Activated CD8-positive, alpha-beta memory T cell treated with anti-CD3 and anti-CD28 coated beads for 4 hours (primary cell): Measurements from ENCODE around the gene PPP2R5C.
"Not testable (repeated sequence)": the region's sequence is repeated elsewhere in the genome, so short reads cannot be mapped to it uniquely, and the experiment has no call there.

Experiments used
- DNase-seq, 2 donors: peaks; one replicate each; pipeline ENCODE4 v3.0.0-alpha.2; 2020; ENCODE audit warnings: low read depth in 2 of 2

The PPP2R5C gene

DNA sequence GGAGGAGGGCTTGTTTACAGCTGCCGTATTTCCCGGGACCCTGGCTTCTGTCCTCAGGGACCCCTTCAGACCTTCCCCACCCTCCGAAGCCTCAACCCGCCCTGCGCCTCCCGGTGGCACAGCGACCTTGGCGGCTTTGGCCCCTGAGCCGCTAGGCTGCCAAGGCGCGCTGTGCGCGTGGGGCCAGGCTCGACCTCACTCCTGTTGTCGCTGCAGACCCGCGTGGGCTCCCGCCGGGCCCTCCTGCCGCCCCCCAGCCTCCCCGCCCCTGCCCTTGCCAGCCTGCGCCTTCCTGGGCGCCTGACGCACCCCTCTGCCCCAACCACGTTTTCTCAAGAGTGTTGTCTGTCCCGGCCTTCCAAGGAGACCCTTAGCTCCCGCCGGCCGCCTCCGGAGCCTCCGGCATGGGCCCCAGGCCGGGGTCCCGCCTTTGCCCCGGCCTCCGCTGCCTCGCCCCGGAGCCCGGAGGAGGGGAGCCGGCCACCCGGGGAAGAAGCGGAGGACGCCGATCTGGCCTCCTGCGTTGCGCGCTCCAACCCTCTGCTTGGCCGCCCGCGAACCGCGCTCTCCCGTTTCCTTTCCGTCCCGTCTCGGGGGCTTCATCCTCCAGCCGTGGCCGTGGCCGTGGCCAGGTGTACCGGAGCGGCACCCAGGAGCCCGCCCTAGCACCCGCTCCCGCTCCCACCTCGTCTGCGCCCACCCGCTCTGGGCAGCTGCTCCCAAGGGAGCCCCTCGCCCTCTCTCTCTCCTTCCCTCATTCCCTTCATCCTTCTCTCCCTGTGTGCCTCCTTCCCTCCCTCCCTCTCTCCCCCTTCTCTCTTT is 19.9 kb downstream of the PPP2R5C start:
- DNase-seq: no peak

DNA sequence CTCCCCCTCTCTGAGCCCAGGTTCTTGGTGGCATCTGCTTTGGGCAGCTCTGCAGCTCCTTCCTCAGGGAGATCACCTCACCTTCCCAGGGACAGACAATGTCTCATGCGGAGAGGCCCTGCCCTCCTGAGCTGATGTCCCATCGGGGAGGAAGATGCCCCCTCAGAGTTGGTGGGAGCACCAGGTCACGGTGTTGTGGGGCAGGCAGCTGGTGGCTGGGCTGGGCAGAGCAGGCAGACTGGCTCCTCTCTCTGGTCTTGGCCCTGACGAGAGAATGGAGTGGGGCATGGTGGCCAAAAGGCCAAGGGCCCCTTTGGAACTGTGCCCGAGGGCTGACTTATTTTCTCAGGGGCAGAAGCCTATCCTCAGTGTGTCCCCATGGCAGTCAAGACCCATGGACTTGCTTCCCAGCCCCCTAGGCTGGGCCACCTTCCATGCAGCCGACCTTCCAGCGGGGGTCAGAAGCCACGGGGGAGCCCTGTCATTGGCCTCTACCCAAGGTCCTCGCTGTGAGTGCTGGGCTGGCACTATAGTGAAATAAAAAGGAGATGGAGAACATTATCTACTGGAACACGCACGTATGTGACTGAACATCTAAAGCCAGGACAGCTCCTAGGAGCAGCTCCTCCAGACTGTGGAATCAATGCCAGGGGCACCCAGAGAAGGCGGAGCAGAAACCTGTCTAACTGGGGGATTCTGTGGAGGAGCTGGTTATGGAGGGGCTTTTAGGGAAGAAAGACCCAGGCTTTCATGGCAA is 21.9 kb downstream of the PPP2R5C start:
- DNase-seq: no peak

DNA sequence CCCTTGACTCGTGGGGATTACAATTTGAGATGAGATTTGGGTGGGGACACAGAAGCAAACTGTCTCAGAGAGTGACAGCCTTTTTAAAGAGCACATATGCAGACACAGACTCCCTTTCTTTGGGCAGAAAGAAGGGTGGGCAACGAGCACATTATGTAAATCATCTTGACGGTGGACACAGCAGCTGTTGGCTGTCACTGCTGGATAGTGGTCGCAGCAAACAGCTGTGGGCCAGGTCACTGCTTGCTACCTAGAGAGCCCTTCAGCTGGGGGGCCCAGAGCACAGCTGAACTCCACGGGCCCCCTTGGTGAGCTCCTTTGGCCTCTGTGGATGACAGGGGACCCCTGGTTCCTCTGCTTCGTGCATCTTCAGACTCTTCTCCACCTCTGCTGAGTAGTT is 23.1 kb downstream of the PPP2R5C start:
- DNase-seq: no peak

DNA sequence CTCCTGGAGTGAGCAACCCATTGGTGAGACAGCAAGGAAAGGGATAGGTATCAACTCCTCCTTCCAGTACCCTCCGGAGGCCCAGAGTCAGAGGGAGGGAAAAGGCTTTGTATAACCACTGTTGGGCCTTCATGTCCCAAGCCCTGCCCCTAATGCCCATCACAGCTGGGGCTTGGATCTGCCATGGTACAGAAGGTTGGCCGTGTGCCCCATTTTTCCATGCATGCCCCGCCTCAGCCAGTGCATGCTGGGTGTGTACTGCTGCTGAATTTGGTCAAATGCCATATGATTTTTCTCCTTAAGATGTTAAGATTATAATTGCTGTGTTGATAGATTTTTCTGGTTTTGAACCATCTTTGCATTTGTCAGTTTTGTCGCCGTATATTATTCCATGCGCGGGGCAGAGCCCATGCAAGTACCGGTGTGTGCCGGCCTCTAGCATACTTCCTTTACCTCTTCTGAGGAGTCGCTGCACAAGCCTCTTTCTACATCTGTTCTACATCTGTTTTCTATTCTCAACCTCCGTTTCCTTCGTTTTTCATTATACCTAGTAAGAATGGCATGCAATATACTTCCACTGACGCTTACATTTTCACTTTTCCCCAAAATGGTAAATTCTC is 26.6 kb downstream of the PPP2R5C start:
- no peak for DNase-seq

DNA sequence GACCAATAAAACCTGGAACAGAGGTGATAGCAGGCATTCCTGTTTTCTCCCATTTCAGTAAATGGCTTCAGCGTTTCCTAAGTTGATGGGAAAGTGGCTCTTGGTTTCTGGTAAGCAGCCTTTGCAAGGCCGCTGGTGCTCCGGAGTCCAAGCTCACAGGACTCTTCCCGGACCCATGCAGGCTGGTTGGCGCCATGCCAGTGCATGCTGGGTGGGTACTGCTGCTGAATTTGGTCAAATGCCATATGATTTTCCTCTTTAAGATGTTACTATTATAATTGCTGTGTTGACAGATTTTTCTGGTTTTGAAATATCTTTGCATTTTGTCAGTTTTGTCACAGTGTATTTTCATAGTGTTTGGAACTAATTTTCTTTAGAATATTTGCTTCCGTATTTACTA is 27.7 kb downstream of the PPP2R5C start:
- no peak for DNase-seq

GRCh38 chr14:101790232-101790631 is 28.7 kb downstream of the PPP2R5C start:
- DNase-seq: no peak

DNA sequence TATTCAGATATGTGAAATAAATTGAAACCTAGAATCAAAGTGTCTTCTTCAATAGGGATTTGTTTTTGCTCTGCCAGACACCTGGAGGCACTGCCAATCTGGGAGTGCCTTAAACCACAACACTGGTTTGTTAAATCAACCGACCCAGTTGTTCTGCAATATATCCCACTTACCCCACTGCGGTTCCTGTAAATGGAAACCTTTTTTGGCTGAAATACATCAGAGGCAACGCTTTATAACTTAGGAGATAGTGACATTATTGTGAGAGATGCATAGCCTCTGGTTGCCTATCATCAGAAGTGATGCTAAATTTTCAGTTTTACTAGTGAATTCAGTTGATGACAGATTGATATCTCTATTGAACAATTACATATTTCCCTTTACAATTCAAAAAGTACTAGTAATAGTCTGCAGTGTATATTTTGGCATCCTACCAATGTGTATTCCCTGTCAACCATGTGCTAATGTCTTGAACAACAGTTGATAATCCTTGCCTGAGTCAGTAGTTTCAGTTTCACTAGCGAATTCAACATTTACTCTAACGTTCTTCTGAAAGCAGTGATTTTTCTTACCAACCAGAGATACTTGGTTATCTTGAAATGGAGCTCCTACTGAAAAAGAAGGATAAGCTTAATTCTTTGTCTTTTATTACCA is 30.5 kb downstream of the PPP2R5C start:
- no peak for DNase-seq

DNA sequence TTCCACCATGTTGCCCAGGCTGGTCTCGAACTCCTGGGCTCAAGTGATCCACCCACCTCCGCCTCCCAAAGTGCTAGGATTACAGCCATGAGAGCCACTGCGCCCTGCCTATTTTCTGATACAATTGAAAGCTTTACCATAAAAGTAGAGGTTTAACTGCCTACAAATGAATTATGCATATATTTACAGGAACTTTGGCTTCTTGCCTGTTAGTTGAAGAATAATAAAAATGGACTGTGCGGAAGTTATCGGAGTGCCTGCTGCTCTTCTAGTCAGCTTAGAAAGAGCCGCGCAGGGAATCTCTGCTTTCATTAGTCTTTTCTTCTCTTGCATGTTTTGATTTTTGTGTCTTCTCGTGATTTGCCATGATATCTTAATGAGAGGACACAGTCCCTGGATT is 34.5 kb downstream of the PPP2R5C start:
- DNase-seq: no peak

- DNase-seq: no peak
Observed at GRCh38 chr14:101796479-101796878, 35.0 kb downstream of the PPP2R5C start.

DNA sequence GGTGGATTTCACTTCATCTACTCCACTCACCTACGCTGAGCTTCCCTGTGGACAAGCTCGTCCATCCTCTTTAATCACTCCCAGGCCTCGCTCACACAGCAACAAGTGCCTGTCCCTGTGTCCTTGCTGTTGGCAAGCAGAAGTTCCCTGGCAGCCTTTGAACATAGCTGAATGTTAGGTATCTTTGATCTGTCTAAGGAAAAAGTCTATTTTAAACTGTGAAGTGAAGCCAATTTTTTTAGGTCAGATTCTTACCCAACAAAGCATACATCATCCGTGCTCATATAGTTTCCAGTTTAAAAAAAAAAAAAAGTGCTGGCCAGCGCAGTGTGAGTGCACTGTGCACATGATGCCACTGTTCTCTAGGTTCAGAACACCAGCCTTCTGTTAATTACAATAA is 36.3 kb downstream of the PPP2R5C start:
- no peak for DNase-seq

DNA sequence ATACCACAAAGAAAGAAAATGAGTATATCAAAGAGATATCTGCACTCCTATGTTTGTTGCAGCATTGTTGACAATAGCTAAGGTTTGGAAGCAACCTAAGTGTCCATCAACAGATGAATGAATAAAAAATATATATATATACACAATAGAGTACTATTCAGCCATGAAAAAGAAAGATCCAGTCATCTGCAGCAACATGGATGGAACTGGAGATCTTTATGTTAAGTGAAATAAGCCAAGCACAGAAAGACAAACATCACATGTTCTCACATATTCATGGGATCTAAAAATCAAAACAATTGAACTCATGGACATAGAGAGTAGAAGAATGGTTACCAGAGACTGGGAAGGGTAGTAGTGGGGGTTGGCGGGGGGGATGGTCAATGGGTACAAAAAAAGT is 42.9 kb downstream of the PPP2R5C start:
- not testable (repeated sequence) for DNase-seq

DNA sequence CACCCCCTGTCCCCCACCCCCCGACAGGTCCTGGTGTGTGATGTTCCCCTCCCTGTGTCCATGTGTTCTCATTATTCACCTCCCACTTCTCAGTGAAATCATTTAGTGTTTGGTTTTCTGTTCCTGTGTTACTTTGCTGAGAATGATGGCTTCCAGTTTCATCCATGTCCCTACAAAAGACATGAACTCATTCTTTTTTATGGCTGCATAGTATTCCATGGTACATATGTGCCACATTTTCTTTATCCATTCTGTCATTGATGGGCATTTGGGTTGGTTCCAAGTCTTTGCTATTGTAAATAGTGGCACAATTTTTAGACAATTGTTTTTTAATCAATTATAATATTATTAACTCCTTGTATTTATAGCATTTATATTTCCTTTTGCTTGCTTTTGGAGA is 44.7 kb downstream of the PPP2R5C start:
- DNase-seq: not testable (repeated sequence)

DNA sequence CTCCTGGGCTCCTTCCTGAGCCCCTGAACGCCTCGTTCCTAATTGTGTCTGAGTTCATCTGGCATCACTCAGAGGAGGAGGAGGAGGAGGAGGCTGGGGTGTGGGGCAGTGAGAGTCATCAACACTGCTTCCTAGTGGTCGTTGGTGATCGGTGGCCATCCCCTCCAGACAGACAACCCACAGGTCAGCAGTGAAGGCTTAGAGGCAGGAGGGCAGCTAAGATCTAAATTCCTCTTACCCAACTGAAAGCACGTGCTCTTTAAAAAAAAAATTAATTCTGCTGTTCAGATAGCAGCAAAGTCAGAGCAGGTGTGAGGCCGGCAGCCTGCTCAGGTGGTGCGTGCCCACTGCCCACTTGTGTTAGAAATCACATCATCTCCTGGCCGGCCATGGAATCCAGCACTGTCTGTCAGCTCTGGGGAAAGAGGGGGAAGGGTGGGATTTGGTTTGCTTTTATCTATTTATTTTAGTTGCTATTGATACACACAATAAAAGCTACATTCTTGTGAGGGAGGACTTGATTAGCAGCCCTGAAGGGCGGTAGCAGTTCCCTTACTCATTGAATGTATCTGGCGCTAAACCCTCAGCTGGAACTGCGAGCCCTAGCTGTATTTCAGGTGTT is 46.6 kb downstream of the PPP2R5C start:
- no peak for DNase-seq

DNA sequence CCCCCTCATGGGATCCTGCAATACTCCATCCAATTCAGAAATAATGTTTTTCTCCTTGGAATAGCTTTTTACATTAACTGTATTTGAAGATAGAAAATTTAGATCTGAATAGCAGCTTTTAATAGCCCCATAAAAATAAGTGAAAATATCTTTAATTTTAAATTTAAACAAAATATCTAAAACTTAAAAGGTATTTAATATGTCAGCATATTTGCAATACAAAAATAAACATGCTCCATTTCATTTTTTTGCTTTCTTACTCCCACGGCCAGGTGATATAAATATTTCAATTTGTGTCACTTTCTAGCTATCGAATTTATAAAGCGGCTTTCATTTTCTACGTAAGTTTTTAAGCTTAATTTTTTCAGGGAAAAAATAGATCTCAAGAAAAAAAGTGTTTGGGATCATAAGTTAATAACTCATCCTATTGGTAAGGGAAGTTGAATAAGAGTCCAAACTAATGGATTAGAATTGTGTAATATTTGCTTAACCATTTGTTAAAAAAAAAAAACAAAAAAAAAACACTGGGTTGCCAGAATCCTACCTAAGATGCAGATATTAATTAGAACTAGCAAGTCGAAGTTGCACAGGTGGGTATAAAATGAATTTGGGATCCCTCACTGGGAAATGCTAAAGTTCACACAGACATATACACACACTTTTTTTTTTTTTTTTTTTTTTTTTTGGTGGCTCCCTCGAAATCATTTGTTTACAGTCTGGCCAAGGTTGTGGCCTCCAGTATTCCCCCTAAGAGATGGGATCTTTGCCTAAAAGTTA is 47.6 kb downstream of the PPP2R5C start:
- no peak for DNase-seq

DNA sequence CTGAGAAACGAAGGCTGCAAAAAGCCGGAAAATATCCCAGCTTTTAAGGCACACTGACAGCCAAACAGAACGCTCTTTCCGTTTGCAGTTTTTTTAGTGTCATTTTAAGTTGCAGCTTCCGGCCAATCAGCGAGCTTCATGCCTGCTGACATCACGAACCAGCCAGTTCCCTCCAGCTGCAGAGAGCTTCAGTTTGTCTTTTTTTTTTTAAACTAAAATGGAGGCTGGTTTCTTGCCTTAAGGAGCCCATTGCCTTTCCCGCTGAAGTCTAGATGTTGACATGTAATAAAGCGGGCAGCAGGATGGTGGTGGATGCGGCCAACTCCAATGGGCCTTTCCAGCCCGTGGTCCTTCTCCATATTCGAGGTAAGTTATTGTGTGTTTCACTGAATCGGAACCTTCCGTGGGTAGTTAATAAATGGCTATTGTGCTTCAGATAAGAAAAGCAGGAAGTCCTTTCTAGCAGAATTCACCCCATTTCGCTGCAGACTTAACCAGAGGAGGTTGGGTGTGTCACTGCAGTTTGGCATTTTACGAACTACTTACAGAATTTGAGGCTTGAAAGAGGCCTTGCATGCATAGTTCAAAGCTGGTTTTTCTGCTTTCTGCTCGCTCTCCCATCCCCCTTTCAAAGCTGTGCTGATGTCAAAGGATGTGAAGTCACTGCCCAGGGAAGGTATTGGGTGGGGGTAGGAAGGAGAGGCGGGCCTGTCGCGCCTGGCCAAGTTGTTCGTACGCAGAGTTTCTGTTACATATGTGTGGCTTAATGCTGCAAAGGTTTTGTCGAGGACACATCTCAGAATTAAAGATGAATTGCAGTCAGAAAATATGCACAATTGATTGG is 48.4 kb downstream of the PPP2R5C start:
- DNase-seq: peak; percentile 61 to 73

GRCh38 chr14:101810897-101811621 is 49.5 kb downstream of the PPP2R5C start:
- no peak for DNase-seq

- DNase-seq: no peak
Observed at GRCh38 chr14:101812071-101812470, 50.6 kb downstream of the PPP2R5C start.

- no peak for DNase-seq
Observed at GRCh38 chr14:101813171-101813759, 51.8 kb downstream of the PPP2R5C start.

- DNase-seq: no peak
Observed at GRCh38 chr14:101813833-101814232, 52.3 kb downstream of the PPP2R5C start.
